GM12892 (cell line): Measurements from ENCODE around the gene ACVR2A.

Source experiments
- DNase-seq: peaks from one replicate; pipeline ENCODE4 v3.0.0; 2011; ENCODE audit not compliant: insufficient read length
- FAIRE-seq: peaks from 2 replicates; lab custom pipeline; 2011; peaks lifted over from hg19 to GRCh38; lab: Jason Lieb, UNC
- POLR2A ChIP-seq: IDR thresholded peaks from 2 replicates; pipeline ENCODE4 v1.6.1; 2011; ENCODE audit warnings: low read depth, low read length, control low read depth
- POLR2AphosphoS5 ChIP-seq: IDR thresholded peaks from 2 replicates; pipeline ENCODE4 v1.6.1; 2011; ENCODE audit warnings: low read depth, low read length, control low read depth
- TAF1 ChIP-seq: IDR thresholded peaks from 2 replicates; pipeline ENCODE4 v1.6.1; 2011; ENCODE audit warnings: low read depth, mild to moderate bottlenecking, control low read depth, low read length, borderline replicate concordance

ACVR2A gene

DNA sequence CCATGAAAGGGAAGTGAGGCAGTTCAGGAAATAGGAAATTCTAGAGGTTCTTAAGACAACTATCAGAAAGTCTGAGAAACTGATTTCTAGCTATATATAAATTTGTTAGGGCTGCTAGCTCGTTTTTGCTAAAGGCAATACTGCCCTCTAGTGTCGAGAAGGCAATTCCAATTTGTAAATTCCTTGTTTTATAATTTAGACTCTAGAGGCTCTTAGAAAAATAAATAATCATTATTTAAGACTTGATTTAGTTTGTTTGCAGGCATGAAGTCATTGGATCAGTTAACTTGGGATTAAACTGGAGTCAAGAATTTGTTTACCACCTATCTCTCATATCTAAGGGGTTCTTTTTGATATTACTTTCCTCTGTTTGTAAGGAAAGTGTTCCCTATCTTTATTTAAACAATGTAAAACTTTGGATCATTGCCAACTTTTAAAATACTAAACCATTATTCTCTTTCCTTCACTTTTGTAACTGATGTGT is 66.2 kb downstream of the ACVR2A start:
- no peak for DNase-seq
- TF ChIP-seq POLR2AphosphoS5 (no peak), POLR2A (no peak), TAF1 (no peak)
- peak; percentile 62 for FAIRE-seq

DNA sequence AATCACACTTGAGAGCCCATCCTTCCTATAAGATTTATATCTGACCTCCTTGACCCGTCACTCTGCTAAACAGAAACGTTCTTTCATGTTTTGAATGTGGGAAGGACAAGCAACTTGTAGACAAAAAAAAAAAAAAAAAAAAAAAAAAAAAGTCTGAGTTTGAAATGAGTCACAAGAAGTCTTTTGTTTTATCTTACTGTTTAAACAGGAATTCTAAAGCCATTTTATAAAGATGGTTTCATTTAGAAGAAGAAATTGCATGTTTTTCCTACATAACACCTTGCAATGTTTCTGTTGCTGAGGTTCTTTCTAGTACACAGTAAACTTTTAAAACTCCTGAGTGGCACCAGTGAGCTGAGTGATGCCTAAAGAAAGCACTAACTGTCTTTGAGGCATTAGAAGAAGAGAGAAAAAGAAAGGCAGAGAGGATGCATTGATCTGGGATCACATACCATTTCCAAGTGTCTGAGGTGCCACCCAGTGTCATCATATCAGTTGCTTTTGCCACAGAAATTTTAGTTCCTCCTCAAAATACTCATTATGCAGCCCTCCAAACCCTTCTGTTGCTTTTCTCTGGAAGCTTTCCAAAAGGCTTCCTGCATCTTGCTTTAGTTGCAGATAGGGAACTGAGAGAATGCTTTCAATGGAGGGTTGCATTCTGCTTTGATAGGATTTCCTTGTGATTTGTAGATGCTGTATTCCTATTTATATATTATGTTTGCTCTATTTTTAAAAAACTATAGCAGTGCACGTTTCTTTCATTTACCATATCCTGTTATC is 69.1 kb downstream of the ACVR2A start:
- DNase-seq = no peak
- peak; percentile 9 for FAIRE-seq

DNA sequence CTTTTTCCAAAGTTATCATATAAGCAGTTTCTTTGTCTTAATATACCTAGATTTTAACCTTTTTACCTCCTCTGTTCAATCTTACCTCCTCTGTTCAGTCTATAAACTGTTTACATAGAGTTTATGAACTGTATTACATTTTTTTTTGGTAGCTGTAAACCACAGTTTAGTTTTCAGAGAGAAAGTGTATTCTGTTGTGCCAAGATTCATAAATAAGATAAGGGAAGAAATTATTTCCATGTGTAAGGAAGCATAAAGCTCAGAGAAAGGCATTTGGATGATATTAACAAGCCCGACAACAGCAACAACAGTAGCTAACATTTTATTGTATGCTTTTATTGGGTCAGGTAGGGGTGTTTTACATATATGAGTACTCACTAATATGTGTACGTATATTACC is 71.2 kb downstream of the ACVR2A start:
- no peak for TF ChIP-seq TAF1
- TF ChIP-seq POLR2AphosphoS5 = no peak
- TF ChIP-seq POLR2A = no peak
- DNase-seq = no peak
- no peak for FAIRE-seq

More for the DNA sequence above, 69.1 kb downstream of the ACVR2A start:
- TF ChIP-seq POLR2AphosphoS5 = no peak
- TF ChIP-seq POLR2A = no peak
- TF ChIP-seq TAF1 = no peak

DNA sequence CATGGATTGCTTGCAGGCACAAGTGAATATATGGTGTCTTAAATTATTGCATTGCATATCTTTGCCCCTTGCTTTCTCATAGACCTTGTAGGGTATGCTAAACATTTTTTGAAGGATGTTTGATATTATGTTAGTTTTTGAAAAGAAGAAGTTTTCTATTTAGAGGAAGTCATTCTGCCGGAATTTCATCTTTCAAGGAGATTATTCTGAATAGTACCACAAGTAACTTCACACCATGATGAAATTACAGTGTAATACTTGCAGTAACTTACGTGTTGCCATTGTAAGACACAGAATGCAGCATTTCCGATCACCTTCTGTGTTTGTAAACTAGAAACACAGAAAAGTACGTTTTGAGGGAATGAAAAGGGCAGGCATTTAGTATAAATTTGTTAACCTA is 71.9 kb downstream of the ACVR2A start:
- TF ChIP-seq TAF1 (no peak), POLR2A (no peak), POLR2AphosphoS5 (no peak)
- DNase-seq (no peak), FAIRE-seq (no peak)

DNA sequence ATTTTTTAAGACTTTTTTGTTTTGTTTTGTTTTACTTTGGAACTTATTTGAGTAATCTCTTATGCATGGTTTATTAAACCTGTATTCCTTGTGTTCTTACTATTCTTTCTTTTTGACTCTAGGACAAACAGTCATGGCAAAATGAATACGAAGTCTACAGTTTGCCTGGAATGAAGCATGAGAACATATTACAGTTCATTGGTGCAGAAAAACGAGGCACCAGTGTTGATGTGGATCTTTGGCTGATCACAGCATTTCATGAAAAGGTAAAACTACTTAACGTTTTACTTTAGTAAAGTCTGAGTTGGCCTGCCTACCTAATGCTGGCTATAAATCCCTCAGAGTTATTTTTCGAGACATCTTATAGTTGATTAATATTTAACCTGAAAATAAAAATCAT is 72.3 kb downstream of the ACVR2A start:
- TF ChIP-seq POLR2A (no peak), TAF1 (no peak), POLR2AphosphoS5 (no peak)
- FAIRE-seq = no peak
- DNase-seq = no peak

DNA sequence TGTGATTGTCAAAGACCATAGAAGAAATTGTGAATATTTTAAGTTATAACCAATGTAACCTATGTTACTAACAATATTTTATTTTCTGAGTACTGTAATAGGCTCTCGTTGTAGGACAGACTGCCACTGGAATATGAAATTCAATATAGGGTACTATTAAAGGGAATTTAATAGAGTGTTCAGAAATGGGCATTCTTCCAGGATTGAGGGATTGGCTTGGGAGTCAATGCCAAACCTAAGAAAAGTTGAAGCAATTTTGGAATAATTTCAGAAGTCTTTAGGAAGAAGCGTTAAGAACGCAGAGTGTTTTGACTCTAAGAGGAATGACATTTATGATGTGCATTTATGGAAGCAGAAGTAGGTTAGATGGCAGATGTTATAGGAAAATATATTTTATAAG is 79.0 kb downstream of the ACVR2A start:
- FAIRE-seq (no peak), DNase-seq (no peak)
- TF ChIP-seq TAF1 (no peak), POLR2A (no peak), POLR2AphosphoS5 (no peak)

DNA sequence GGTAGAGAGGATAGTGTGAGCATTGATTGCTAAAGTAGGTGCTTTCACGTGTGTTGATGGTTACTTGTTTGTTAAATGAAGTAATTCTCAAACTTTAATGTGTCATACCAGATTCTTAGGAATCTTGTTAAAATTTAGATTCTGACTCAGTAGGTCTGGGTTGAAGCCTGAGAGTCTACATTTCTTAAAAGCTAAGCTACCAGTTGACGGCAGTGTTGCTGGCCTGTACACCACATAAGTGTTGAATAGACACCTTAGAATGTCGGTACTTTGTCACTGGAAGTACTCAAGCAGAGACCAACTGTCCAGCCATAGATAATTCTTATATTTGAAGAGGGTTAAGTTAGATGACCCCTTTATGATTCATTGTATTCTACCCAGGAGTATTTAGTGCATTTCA is 79.8 kb downstream of the ACVR2A start:
- no peak for TF ChIP-seq TAF1
- no peak for TF ChIP-seq POLR2A
- TF ChIP-seq POLR2AphosphoS5 = no peak

DNA sequence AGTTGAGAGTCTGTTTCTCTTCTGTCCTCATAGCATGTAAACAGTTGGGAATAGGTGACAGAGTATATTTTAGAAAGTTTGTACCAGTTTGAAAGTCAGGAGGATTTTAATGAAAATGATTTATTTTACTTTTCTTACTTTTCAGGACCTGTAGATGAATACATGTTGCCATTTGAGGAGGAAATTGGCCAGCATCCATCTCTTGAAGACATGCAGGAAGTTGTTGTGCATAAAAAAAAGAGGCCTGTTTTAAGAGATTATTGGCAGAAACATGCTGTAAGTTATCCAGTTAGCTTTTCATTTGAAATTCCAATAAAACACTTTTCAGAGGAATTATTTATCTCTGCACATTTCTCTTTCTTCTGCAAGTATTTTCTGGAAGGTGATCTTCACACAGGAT is 81.1 kb downstream of the ACVR2A start:
- DNase-seq (no peak), FAIRE-seq (no peak)
- TF ChIP-seq POLR2A (no peak), TAF1 (no peak), POLR2AphosphoS5 (no peak)

More for the DNA sequence above, 79.8 kb downstream of the ACVR2A start:
- FAIRE-seq = no peak
- DNase-seq = no peak

DNA sequence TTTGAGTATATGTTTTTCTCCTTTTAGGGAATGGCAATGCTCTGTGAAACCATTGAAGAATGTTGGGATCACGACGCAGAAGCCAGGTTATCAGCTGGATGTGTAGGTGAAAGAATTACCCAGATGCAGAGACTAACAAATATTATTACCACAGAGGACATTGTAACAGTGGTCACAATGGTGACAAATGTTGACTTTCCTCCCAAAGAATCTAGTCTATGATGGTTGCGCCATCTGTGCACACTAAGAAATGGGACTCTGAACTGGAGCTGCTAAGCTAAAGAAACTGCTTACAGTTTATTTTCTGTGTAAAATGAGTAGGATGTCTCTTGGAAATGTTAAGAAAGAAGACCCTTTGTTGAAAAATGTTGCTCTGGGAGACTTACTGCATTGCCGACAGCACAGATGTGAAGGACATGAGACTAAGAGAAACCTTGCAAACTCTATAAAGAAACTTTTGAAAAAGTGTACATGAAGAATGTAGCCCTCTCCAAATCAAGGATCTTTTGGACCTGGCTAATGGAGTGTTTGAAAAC is 82.3 kb downstream of the ACVR2A start:
- TF ChIP-seq POLR2AphosphoS5 = no peak
- TF ChIP-seq POLR2A = no peak
- TF ChIP-seq TAF1 = no peak
- no peak for FAIRE-seq
- no peak for DNase-seq

DNA sequence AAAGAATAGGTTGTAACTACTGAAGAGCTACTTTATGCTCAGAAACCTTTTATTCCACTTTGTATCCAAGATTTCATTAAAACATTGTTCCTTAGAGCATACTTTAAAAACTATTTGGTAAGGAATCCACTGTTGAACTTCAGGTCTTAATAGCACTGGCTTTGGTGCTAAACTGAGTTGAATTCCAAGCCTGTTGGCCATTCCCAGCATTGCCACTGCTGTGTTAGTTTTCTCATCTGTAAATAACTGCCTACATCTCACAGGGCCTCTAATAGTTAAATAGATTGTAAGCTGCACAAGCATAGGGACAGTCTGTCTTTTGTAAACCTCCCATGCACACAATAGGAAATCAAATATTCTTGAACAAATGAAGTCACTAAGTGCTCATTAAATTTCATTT is 89.1 kb downstream of the ACVR2A start:
- DNase-seq = no peak
- FAIRE-seq = no peak
- no peak for TF ChIP-seq POLR2AphosphoS5
- TF ChIP-seq TAF1 = no peak
- no peak for TF ChIP-seq POLR2A

DNA sequence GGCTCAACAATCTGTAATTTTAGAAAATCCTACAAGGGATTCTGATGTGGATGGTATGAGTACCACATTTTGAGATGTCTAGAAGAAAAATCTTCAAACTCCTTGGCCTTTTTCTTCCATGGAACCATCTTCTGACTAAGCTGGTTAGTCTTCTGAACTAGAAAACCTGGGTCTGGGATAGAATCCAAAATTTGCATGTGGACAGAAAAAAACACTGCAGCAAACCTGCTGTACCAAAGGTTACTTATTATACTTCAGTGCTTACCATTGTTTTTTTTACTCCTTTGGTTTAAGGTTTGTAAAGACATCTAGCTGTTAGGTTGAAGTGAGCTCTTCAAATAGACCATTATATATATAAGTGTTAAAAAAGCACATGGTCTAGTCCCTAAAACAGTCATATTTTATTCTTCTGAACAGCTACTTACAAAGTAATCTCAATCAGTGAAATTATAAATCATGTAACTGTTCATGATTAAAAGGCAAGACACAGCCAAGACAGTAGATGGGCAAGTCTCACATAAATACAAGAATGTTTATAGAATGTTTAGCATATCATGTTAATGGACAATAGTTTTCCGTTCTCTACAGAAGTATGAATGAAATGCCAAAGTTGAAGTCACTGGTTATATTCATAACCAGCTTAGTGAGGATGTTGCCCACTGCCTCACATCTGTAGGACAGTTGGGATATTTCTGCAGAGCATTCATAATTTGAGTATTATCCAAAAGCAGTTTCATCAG is 90.2 kb downstream of the ACVR2A start:
- no peak for TF ChIP-seq TAF1
- TF ChIP-seq POLR2A = no peak
- TF ChIP-seq POLR2AphosphoS5 = no peak
- DNase-seq (no peak), FAIRE-seq (no peak)
